Activated CD4-positive, alpha-beta T cell treated with anti-CD3 and anti-CD28 coated beads, Interleukin-2, amount 50 U/mL, for 24 hours (primary cell): ENCODE data around the gene PYGO1.
"Not testable (repeated sequence)": the region's sequence is repeated elsewhere in the genome, so short reads cannot be mapped to it uniquely, and the experiment has no call there.

Experiments
- DNase-seq, 2 donors: peaks; one replicate each; pipeline ENCODE4 v3.0.0-alpha.2; 2020; ENCODE audit warnings: low read depth in 1 of 2, low spot score in 1 of 2

PYGO1 gene

GRCh38 chr15:55564347-55565145 lies 23.6 kb downstream of the PYGO1 start:
- no peak for DNase-seq

- DNase-seq: no peak
Measured at GRCh38 chr15:55562601-55563000, 25.5 kb downstream of the PYGO1 start.

- DNase-seq: no peak
Measured at GRCh38 chr15:55555089-55555488, 33.1 kb downstream of the PYGO1 start.

- no peak for DNase-seq
Measured at GRCh38 chr15:55552926-55553325, 35.2 kb downstream of the PYGO1 start.

- DNase-seq: no peak
Measured at GRCh38 chr15:55552451-55552850, 35.7 kb downstream of the PYGO1 start.

GRCh38 chr15:55549305-55549704 lies 38.8 kb downstream of the PYGO1 start:
- DNase-seq: no peak

GRCh38 chr15:55546718-55547117 lies 41.4 kb downstream of the PYGO1 start:
- DNase-seq: no peak

- no peak for DNase-seq
Measured at GRCh38 chr15:55535436-55535835, 52.7 kb downstream of the PYGO1 start.

GRCh38 chr15:55532944-55533343 lies 55.2 kb downstream of the PYGO1 start:
- no peak for DNase-seq

- DNase-seq: no peak
Measured at GRCh38 chr15:55530861-55531313, 57.3 kb downstream of the PYGO1 start.

GRCh38 chr15:55528812-55529211 lies 59.3 kb downstream of the PYGO1 start:
- DNase-seq: no peak

GRCh38 chr15:55527150-55527549 lies 61.0 kb downstream of the PYGO1 start:
- DNase-seq: no peak

- no peak for DNase-seq
Measured at GRCh38 chr15:55526559-55527036, 61.5 kb downstream of the PYGO1 start.

- DNase-seq: no peak
Measured at GRCh38 chr15:55522742-55523450, 65.2 kb downstream of the PYGO1 start.

GRCh38 chr15:55518641-55519040 lies 69.5 kb downstream of the PYGO1 start:
- no peak for DNase-seq

GRCh38 chr15:55518009-55518408 lies 70.1 kb downstream of the PYGO1 start:
- DNase-seq: no peak

- DNase-seq: no peak
Measured at GRCh38 chr15:55515991-55516776, 72.0 kb downstream of the PYGO1 start.

GRCh38 chr15:55515491-55515890 lies 72.7 kb downstream of the PYGO1 start:
- DNase-seq: no peak

- no peak for DNase-seq
Measured at GRCh38 chr15:55514414-55514850, 73.7 kb downstream of the PYGO1 start.

GRCh38 chr15:55513621-55514413 lies 74.3 kb downstream of the PYGO1 start:
- DNase-seq: not testable (repeated sequence)

GRCh38 chr15:55513152-55513551 lies 75.0 kb downstream of the PYGO1 start:
- DNase-seq: no peak
